Measurements from ENCODE around the gene KRTAP19-3.

Gene KRTAP19-3

GRCh38 chr21:30448514-30448913, 43.3 kb downstream of the KRTAP19-3 start:
- Histone ChIP-seq H3K4me1 (ENCODE audit: insufficient read depth, insufficient read length) (no peaks in the 10 kb centered on the region), H3K4me3 (ENCODE audit: insufficient read length, low read depth) (no peak overlapping the region), H3K36me3 (ENCODE audit: insufficient read depth, insufficient read length, low read length) (no peaks in the 10 kb centered on the region), H3K27me3 (ENCODE audit: insufficient read depth, insufficient read length) (no peaks in the 10 kb centered on the region), H3K9me3 (ENCODE audit: insufficient read depth, low read length) (no peaks in the 10 kb centered on the region), H3K9ac (ENCODE audit: insufficient read length, low read depth) (no peak overlapping the region)
- TF ChIP-seq ZNF274 (IDR thresholded peaks at IDR 0.05; ENCODE audit: low read depth, low read length) (no peak), SUZ12 (IDR thresholded peaks at IDR 0.05; ENCODE audit: extremely low read depth, insufficient read depth, insufficient read length) (no peak), YY1 (IDR thresholded peaks at IDR 0.05; ENCODE audit: insufficient read depth, insufficient read length) (no peak)
- no peak for DNase-seq (ENCODE audit: low read depth, low spot score)

- no peaks in the 10 kb centered on the region for H3K27me3 ChIP-seq (ENCODE audit: insufficient read depth, insufficient read length)
These were observed 44.8 kb downstream of the KRTAP19-3 start for GRCh38 chr21:30447056-30447455.

GRCh38 chr21:30444204-30444603, 47.6 kb downstream of the KRTAP19-3 start:
- Histone ChIP-seq H3K9ac (ENCODE audit: insufficient read length, low read depth) (no peak overlapping the region), H3K9me3 (ENCODE audit: insufficient read depth, low read length) (no peaks in the 10 kb centered on the region), H3K4me3 (ENCODE audit: insufficient read length, low read depth) (no peak overlapping the region), H3K36me3 (ENCODE audit: insufficient read depth, insufficient read length, low read length) (no peaks in the 10 kb centered on the region), H3K4me1 (ENCODE audit: insufficient read depth, insufficient read length) (no peaks in the 10 kb centered on the region), H3K27me3 (ENCODE audit: insufficient read depth, insufficient read length) (no peaks in the 10 kb centered on the region)
- DNase-seq (ENCODE audit: low read depth, low spot score): no peak
- no peak for TF ChIP-seq SUZ12 (IDR thresholded peaks at IDR 0.05; ENCODE audit: extremely low read depth, insufficient read depth, insufficient read length)
- TF ChIP-seq ZNF274 (IDR thresholded peaks at IDR 0.05; ENCODE audit: low read depth, low read length): no peak
- TF ChIP-seq YY1 (IDR thresholded peaks at IDR 0.05; ENCODE audit: insufficient read depth, insufficient read length): no peak

More at GRCh38 chr21:30447056-30447455, 44.8 kb downstream of the KRTAP19-3 start:
- Histone ChIP-seq H3K36me3 (ENCODE audit: insufficient read depth, insufficient read length, low read length) (no peaks in the 10 kb centered on the region), H3K4me1 (ENCODE audit: insufficient read depth, insufficient read length) (no peaks in the 10 kb centered on the region), H3K9me3 (ENCODE audit: insufficient read depth, low read length) (no peaks in the 10 kb centered on the region), H3K9ac (ENCODE audit: insufficient read length, low read depth) (no peak overlapping the region), H3K4me3 (ENCODE audit: insufficient read length, low read depth) (no peak overlapping the region)
- no peak for DNase-seq (ENCODE audit: low read depth, low spot score)
- no peak for TF ChIP-seq SUZ12 (IDR thresholded peaks at IDR 0.05; ENCODE audit: extremely low read depth, insufficient read depth, insufficient read length)
- no peak for TF ChIP-seq YY1 (IDR thresholded peaks at IDR 0.05; ENCODE audit: insufficient read depth, insufficient read length)
- no peak for TF ChIP-seq ZNF274 (IDR thresholded peaks at IDR 0.05; ENCODE audit: low read depth, low read length)

- no peaks in the 10 kb centered on the region for H3K27me3 ChIP-seq (ENCODE audit: insufficient read depth, insufficient read length)
- no peaks in the 10 kb centered on the region for H3K9me3 ChIP-seq (ENCODE audit: insufficient read depth, low read length)
- H3K9ac ChIP-seq (ENCODE audit: insufficient read length, low read depth): no peak overlapping the region
- no peak for TF ChIP-seq YY1 (IDR thresholded peaks at IDR 0.05; ENCODE audit: insufficient read depth, insufficient read length)
- H3K36me3 ChIP-seq (ENCODE audit: insufficient read depth, insufficient read length, low read length): no peaks in the 10 kb centered on the region
- H3K4me1 ChIP-seq (ENCODE audit: insufficient read depth, insufficient read length): no peaks in the 10 kb centered on the region
- DNase-seq (ENCODE audit: low read depth, low spot score): no peak
- H3K4me3 ChIP-seq (ENCODE audit: insufficient read length, low read depth): no peak overlapping the region
These were observed 48.6 kb downstream of the KRTAP19-3 start for GRCh38 chr21:30443226-30443625.

Measured in NT2/D1 (cell line).